Loucy (cell line): ENCODE data around the gene PLCL2.

Experiments
- CTCF ChIP-seq: fragments of 200-600 bp; sonication (generic); conservative IDR thresholded peaks from 2 replicates; pipeline ENCODE4 v1.5.1; 2014; ENCODE audit warnings: mild to moderate bottlenecking, antibody characterized with exemption, low read length
- EZH2phosphoT487 ChIP-seq: fragments of 200-600 bp; IDR thresholded peaks from 2 replicates; pipeline ENCODE4 v1.6.1; 2018; ENCODE audit warnings: antibody characterized with exemption, mild to moderate bottlenecking, moderate library complexity, borderline replicate concordance

- TF ChIP-seq CTCF (no peak), EZH2phosphoT487 (no peak)
Observed at GRCh38 chr3:16900779-16901440, 16.2 kb downstream of the PLCL2 start.
